Hepatocyte (in vitro differentiated cells): ENCODE data around the gene IQCH. TPM values are rescaled to one million over a fixed set of nuclear protein-coding genes. Genes with fewer than 3 reads are reported as not detected.

Source experiments
- DNase-seq: peaks from one replicate; pipeline ENCODE4 v3.0.0-alpha.2; 2016; ENCODE audit warnings: low spot score
- H2AFZ ChIP-seq: fragments of 200-600 bp; sonication (generic); 2 replicates; pipeline ENCODE4 v1.6.0; 2016; ENCODE audit warnings: antibody characterized with exemption, mild to moderate bottlenecking
- H3K27ac ChIP-seq: fragments of 200-600 bp; sonication (generic); 2 replicates; pipeline ENCODE4 v1.5.1; 2016; ENCODE audit warnings: mild to moderate bottlenecking
- H3K27me3 ChIP-seq: fragments of 200-600 bp; sonication (generic); 2 replicates; pipeline ENCODE4 v1.6.1; 2016
- H3K36me3 ChIP-seq: fragments of 200-600 bp; sonication (generic); replicated peaks from 2 replicates; pipeline ENCODE4 v1.5.1; 2016; ENCODE audit warnings: low read depth; ENCODE audit not compliant: insufficient read depth
- H3K4me1 ChIP-seq: fragments of 200-600 bp; sonication (generic); 2 replicates; pipeline ENCODE4 v1.5.1; 2016; ENCODE audit warnings: mild to moderate bottlenecking, moderate library complexity; ENCODE audit not compliant: insufficient read depth
- H3K4me2 ChIP-seq: fragments of 200-600 bp; sonication (generic); 2 replicates; pipeline ENCODE4 v1.6.0; 2016
- H3K4me3 ChIP-seq: fragments of 200-600 bp; sonication (generic); 2 replicates; pipeline ENCODE4 v1.5.1; 2016; ENCODE audit warnings: mild to moderate bottlenecking
- H3K79me2 ChIP-seq: fragments of 200-600 bp; sonication (generic); 2 replicates; pipeline ENCODE4 v1.6.0; 2017; ENCODE audit warnings: mild to moderate bottlenecking
- H3K9me2 ChIP-seq: fragments of 200-600 bp; sonication (generic); replicated peaks from 2 replicates; pipeline ENCODE4 v1.6.0; 2017; ENCODE audit warnings: mild to moderate bottlenecking; ENCODE audit not compliant: insufficient read depth
- H3K9me3 ChIP-seq: fragments of 200-600 bp; sonication (generic); 2 replicates; pipeline ENCODE4 v1.5.1; 2016; ENCODE audit warnings: low read depth, mild to moderate bottlenecking
- H4K20me1 ChIP-seq: fragments of 200-600 bp; sonication (generic); 2 replicates; pipeline ENCODE4 v1.6.0; 2016; ENCODE audit warnings: mild to moderate bottlenecking; ENCODE audit not compliant: insufficient read depth, poor library complexity, severe bottlenecking
- EZH2 ChIP-seq: fragments of 200-600 bp; sonication (generic); IDR thresholded peaks from 2 replicates; pipeline ENCODE4 v1.6.1; 2016; ENCODE audit warnings: antibody characterized with exemption, mild to moderate bottlenecking, borderline replicate concordance
- EZH2phosphoT487 ChIP-seq: fragments of 200-600 bp; sonication (generic); IDR thresholded peaks from one replicate; pipeline ENCODE4 v1.6.1; 2018; ENCODE audit warnings: antibody characterized with exemption, mild to moderate bottlenecking, low read depth, moderate library complexity; ENCODE audit not compliant: unreplicated experiment, severe bottlenecking
- WGBS: methylation state at CpG from one replicate; pipeline ENCODE4 v1.1.6; 2016; ENCODE audit warnings: low lambda C conversion rate; ENCODE audit errors: missing lambda C conversion rate; 5-methylcytosine and 5-hydroxymethylcytosine counted together
- polyA plus RNA-seq: library from polyadenylated mRNA; unstranded; fragments of >200 nt; fragmentation: Nextera tagmentation; extraction: Ambion mirVana; gene quantifications from 2 replicates; pipeline ENCODE4 v1.2.1, GENCODE V29; 2016
- total RNA-seq: library from RNA; depleted of rRNA; stranded (reverse); fragments of >200 nt; gene quantifications from 2 replicates; pipeline ENCODE4 v1.2.3, GENCODE V29; 2014
- TF ChIP-seq, protein P1 (sequence below): fragments of 200-600 bp; sonication (generic); IDR thresholded peaks from 2 replicates; pipeline ENCODE4 v1.5.1; 2016; ENCODE audit warnings: antibody characterized with exemption, mild to moderate bottlenecking; ENCODE audit not compliant: poor library complexity

The IQCH gene
- total and polyA plus RNA-seq, 2 experiments from 2014 or later: 0.76 to 1.0 TPM

DNA sequence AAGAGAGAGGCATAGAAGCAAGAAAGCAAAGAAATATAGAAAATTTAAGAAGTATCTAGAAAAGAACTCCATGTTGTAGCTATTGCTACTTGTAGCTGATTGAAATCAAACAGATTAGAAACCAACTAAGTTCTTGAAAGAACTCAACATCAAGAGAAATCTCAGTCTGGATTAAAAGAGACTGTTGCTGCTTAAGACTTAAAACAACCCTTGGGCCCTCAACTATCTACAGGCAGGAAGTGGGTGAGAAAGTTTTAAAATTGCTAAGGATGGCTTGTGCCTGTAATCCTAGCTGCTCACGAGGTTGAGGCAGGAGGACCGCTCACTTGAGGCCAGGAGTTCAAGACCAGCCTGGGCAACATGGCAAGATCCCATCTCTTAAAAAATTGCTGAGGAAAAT lies 227.1 kb downstream of the IQCH start:
- H3K27me3 ChIP-seq: no peaks in the 10 kb centered on the region
- no peak overlapping the region for H3K4me2 ChIP-seq
- 83% methylated on average over 2 of the region's 2 CpGs for WGBS
- no peak overlapping the region for H3K27ac ChIP-seq
- no peaks in the 10 kb centered on the region for H4K20me1 ChIP-seq
- H3K36me3 ChIP-seq: no peaks in the 10 kb centered on the region
- H3K9me3 ChIP-seq: no peaks in the 10 kb centered on the region
- no peaks in the 10 kb centered on the region for H3K9me2 ChIP-seq
- TF ChIP-seq EZH2: no peak
- no peak for TF ChIP-seq EZH2phosphoT487
- TF ChIP-seq, protein P1, sequence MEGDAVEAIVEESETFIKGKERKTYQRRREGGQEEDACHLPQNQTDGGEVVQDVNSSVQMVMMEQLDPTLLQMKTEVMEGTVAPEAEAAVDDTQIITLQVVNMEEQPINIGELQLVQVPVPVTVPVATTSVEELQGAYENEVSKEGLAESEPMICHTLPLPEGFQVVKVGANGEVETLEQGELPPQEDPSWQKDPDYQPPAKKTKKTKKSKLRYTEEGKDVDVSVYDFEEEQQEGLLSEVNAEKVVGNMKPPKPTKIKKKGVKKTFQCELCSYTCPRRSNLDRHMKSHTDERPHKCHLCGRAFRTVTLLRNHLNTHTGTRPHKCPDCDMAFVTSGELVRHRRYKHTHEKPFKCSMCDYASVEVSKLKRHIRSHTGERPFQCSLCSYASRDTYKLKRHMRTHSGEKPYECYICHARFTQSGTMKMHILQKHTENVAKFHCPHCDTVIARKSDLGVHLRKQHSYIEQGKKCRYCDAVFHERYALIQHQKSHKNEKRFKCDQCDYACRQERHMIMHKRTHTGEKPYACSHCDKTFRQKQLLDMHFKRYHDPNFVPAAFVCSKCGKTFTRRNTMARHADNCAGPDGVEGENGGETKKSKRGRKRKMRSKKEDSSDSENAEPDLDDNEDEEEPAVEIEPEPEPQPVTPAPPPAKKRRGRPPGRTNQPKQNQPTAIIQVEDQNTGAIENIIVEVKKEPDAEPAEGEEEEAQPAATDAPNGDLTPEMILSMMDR: no peak
- no peak overlapping the region for H3K4me3 ChIP-seq
- no peaks in the 10 kb centered on the region for H3K79me2 ChIP-seq
- H2AFZ ChIP-seq: no peak overlapping the region
- H3K4me1 ChIP-seq: no peaks in the 10 kb centered on the region
- DNase-seq: no peak

DNA sequence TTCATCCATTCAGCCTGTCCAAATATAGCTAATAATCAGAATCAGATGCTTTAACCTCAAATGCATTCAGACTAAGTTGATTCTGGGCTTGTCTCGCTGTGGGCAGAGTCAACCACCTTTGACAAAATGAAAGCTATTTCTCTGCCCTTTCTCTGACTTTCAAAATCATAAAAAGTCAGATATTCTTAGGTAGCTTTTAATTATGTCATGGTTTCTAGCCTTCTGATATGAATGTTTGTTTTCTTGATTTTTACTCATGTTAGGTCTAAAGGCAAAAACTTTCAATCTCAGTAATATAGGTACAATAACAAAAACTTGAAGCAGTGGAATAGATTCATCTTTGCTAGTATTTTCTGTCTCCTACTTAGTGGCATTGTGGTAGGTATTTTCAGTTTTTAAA lies 241.0 kb downstream of the IQCH start:
- no peaks in the 10 kb centered on the region for H3K36me3 ChIP-seq
- no peaks in the 10 kb centered on the region for H3K79me2 ChIP-seq
- no peak overlapping the region for H3K4me2 ChIP-seq
- DNase-seq: no peak
- no peak overlapping the region for H3K4me3 ChIP-seq
- no peak overlapping the region for H3K27ac ChIP-seq
- TF ChIP-seq EZH2phosphoT487 (no peak), EZH2 (no peak)
- TF ChIP-seq, protein P1: no peak
- WGBS: 86% methylated on average over 1 of the region's 1 CpG
- no peaks in the 10 kb centered on the region for H3K4me1 ChIP-seq
- H3K9me3 ChIP-seq: no peaks in the 10 kb centered on the region
- no peaks in the 10 kb centered on the region for H3K9me2 ChIP-seq
- no peaks in the 10 kb centered on the region for H3K27me3 ChIP-seq
- no peak overlapping the region for H2AFZ ChIP-seq
- H4K20me1 ChIP-seq: no peaks in the 10 kb centered on the region

DNA sequence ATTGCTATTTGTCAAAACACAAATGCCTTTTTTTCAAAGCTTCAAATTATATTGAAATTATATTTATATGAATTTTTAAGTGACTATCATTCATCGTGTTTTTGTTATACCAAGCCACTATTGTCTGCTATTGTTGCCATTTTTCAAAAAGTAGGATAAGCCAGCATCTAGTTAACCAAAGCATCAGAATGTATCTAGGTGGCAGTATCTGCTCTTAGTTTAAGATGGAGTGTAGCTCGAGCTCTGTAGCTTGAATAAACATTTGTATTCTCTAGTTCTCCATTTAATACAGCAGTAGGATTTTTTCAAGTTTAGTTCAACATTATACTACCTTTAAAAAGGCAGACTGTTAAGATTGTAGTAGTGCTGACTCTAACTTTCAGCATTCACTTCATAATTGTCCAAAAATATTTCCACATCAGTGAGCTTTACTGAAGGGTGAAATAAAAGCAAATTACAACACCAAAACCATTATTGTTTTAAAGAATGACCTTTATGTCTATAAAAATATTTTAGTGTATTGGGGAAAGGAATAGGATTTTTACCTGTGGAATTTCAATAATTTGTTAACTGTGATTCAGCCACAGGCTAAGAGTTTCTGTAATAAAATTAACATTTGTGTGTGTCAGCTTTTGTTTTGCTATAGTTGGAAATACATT lies 246.7 kb downstream of the IQCH start:
- Histone ChIP-seq H4K20me1 (no peaks in the 10 kb centered on the region), H3K9me2 (no peaks in the 10 kb centered on the region), H3K79me2 (no peaks in the 10 kb centered on the region), H3K27me3 (no peaks in the 10 kb centered on the region), H3K36me3 (no peaks in the 10 kb centered on the region), H3K9me3 (no peaks in the 10 kb centered on the region), H3K4me1 (no peaks in the 10 kb centered on the region), H3K4me2 (no peak overlapping the region), H3K4me3 (no peak overlapping the region), H2AFZ (no peak overlapping the region), H3K27ac (no peak overlapping the region)
- 32% methylated on average over 2 of the region's 2 CpGs for WGBS
- DNase-seq: peak; percentile 30
- TF ChIP-seq EZH2 (no peak), EZH2phosphoT487 (no peak)
- TF ChIP-seq, protein P1: peak; percentile 54
